HepG2 (cell line): Measurements from ENCODE around the gene SDHD. TPM values are rescaled to one million over a fixed set of nuclear protein-coding genes. Genes with fewer than 3 reads are reported as not detected.

Source experiments
- CENPBD1 ChIP-seq: sonication (generic); formaldehyde crosslinking; IDR thresholded peaks from 2 replicates; pipeline ENCODE4 v1.8.0; 2022; ENCODE audit warnings: missing genetic modification reagents, low read depth, mild to moderate bottlenecking, borderline replicate concordance
- EHMT2 ChIP-seq: fragments of 200-600 bp; sonication (generic); IDR thresholded peaks from 2 replicates; pipeline ENCODE4 v1.7.0; 2017; ENCODE audit warnings: antibody characterized with exemption, low read depth, low read length, borderline replicate concordance
- HOXD1 ChIP-seq: sonication (generic); formaldehyde crosslinking; IDR thresholded peaks from 2 replicates; pipeline ENCODE4 v1.5.0; 2020; ENCODE audit warnings: missing genetic modification reagents
- MEF2D ChIP-seq: sonication (generic); formaldehyde crosslinking; IDR thresholded peaks from 2 replicates; pipeline ENCODE4 v1.5.1; 2020; ENCODE audit warnings: mild to moderate bottlenecking, missing genetic modification reagents
- MTF2 ChIP-seq: sonication (generic); formaldehyde crosslinking; IDR thresholded peaks from 2 replicates; pipeline ENCODE4 v1.5.0; 2020; ENCODE audit warnings: missing genetic modification reagents, borderline replicate concordance
- MYNN ChIP-seq: sonication (generic); formaldehyde crosslinking; IDR thresholded peaks from 2 replicates; pipeline ENCODE4 v1.4.0; 2020; ENCODE audit warnings: mild to moderate bottlenecking, low read depth, missing genetic modification reagents
- PLSCR1 ChIP-seq: sonication (generic); formaldehyde crosslinking; IDR thresholded peaks from 2 replicates; pipeline ENCODE4 v1.5.0; 2020; ENCODE audit warnings: missing genetic modification reagents, mild to moderate bottlenecking, borderline replicate concordance
- PPARG ChIP-seq: conservative IDR thresholded peaks from 2 replicates; pipeline ENCODE4 v1.6.1; 2016; ENCODE audit warnings: missing biosample characterization, missing genetic modification reagents
- PREB ChIP-seq: sonication (generic); formaldehyde crosslinking; IDR thresholded peaks from 2 replicates; pipeline ENCODE4 v1.4.0; 2020; ENCODE audit warnings: missing genetic modification reagents
- TCF7 ChIP-seq: sonication (generic); IDR thresholded peaks from 2 replicates; pipeline ENCODE4 v1.6.1; 2016; ENCODE audit warnings: antibody characterized with exemption, low read depth
- TRIM22 ChIP-seq: fragments of 450-650 bp; IDR thresholded peaks from 2 replicates; pipeline ENCODE4 v1.6.1; 2017
- U2AF2 ChIP-seq: fragments of 200-400 bp; formaldehyde crosslinking; IDR thresholded peaks from 2 replicates; pipeline ENCODE4 v1.6.1; 2017; ENCODE audit warnings: low read depth, mild to moderate bottlenecking, low read length
- ZNF101 ChIP-seq: sonication (generic); formaldehyde crosslinking; IDR thresholded peaks from 2 replicates; pipeline ENCODE4 v1.4.0; 2020; ENCODE audit warnings: mild to moderate bottlenecking, low read depth, missing genetic modification reagents, borderline replicate concordance
- ZNF138 ChIP-seq: sonication (generic); formaldehyde crosslinking; IDR thresholded peaks from 2 replicates; pipeline ENCODE4 v1.5.0; 2020; ENCODE audit warnings: mild to moderate bottlenecking, low read depth, missing genetic modification reagents
- ZNF282 ChIP-seq: fragments of 450-650 bp; IDR thresholded peaks from 2 replicates; pipeline ENCODE4 v1.6.1; 2018; ENCODE audit not compliant: partially characterized antibody
- ZNF30 ChIP-seq: sonication (generic); formaldehyde crosslinking; IDR thresholded peaks from 2 replicates; pipeline ENCODE4 v1.5.0; 2020; ENCODE audit warnings: mild to moderate bottlenecking, missing genetic modification reagents
- ZNF331 ChIP-seq: sonication (generic); formaldehyde crosslinking; IDR thresholded peaks from 2 replicates; pipeline ENCODE4 v1.4.0; 2020; ENCODE audit warnings: missing genetic modification reagents
- ZNF430 ChIP-seq: sonication (generic); formaldehyde crosslinking; IDR thresholded peaks from 2 replicates; pipeline ENCODE4 v1.9.0; 2021; ENCODE audit warnings: mild to moderate bottlenecking, missing genetic modification reagents
- ZNF704 ChIP-seq: sonication (generic); formaldehyde crosslinking; IDR thresholded peaks from 2 replicates; pipeline ENCODE4 v1.8.1; 2023; ENCODE audit warnings: mild to moderate bottlenecking, inconsistent platforms, moderate library complexity, missing genetic modification reagents, borderline replicate concordance
- ZNF713 ChIP-seq: sonication (generic); formaldehyde crosslinking; IDR thresholded peaks from 2 replicates; pipeline ENCODE4 v1.4.0; 2020; ENCODE audit warnings: mild to moderate bottlenecking, missing genetic modification reagents
- ZNF75D ChIP-seq: sonication (generic); formaldehyde crosslinking; IDR thresholded peaks from 2 replicates; pipeline ENCODE4 v1.8.1; 2023; ENCODE audit warnings: missing genetic modification reagents, mild to moderate bottlenecking, borderline replicate concordance
- ZNF768 ChIP-seq: sonication (generic); formaldehyde crosslinking; IDR thresholded peaks from 2 replicates; pipeline ENCODE4 v1.4.0; 2020; ENCODE audit warnings: missing genetic modification reagents
- ZNF800 ChIP-seq: sonication (generic); formaldehyde crosslinking; IDR thresholded peaks from 2 replicates; pipeline ENCODE4 v1.4.0; 2020; ENCODE audit warnings: missing genetic modification reagents
- polyA plus RNA-seq, 8 experiments: library from polyadenylated mRNA; depleted of rRNA in 3 of 8; stranded (reverse) in 7 of 8; unstranded in 1 of 8; fragments of >200 nt; fragmentation: Illumina TruSeq in 4 of 8; extraction: Trizol in 4 of 8; gene quantifications; 2 replicates each; pipeline versions ENCODE4 v1.2.1 to v1.2.3, GENCODE V29; 2011 to 2016; ENCODE audit warnings: low read depth in 4 of 8, missing spikeins in 1 of 8, mixed read lengths in 1 of 8; ENCODE audit not compliant: insufficient read depth in 1 of 8
- total RNA-seq, 5 experiments: library from RNA; depleted of rRNA; stranded (reverse); fragments of >200 nt; fragmentation: Illumina TruSeq; extraction: Trizol; gene quantifications; 2 replicates each; pipeline ENCODE4 v1.2.3, GENCODE V29; 2016; ENCODE audit warnings: low read depth in 1 of 5

Gene SDHD
- total and polyA plus RNA-seq, 2 of the 13 experiments (the other 11 are each of a cell fraction or from before 2014, with no cell fraction given): 117 to 123 TPM

GRCh38 chr11:112086422-112087191 lies at the start of gene SDHD, which contains the start of gene TIMM8B (continued):
- TF ChIP-seq HOXD1 (peak; percentile 58), CENPBD1 (CRISPR knock-in tag) (no peak), TRIM22 (no peak), ZNF30 (CRISPR knock-in tag) (no peak), PREB (no peak), ZNF75D (no peak), TCF7 (no peak), ZNF430 (CRISPR knock-in tag) (no peak; the same call in 1 of the 2 replicates), ZNF138 (CRISPR knock-in tag) (0 out of 2 replicates have a peak, but pooled peaks have one; percentile 14), ZNF713 (CRISPR knock-in tag) (no peak), ZNF331 (CRISPR knock-in tag) (peak; percentile 87), ZNF768 (peak; percentile 58; the same call in 1 of the 2 replicates), ZNF101 (CRISPR knock-in tag) (no peak), ZNF282 (no peak), PPARG (CRISPR knock-in tag) (no peak), U2AF2 (no peak), ZNF800 (no peak), MEF2D (CRISPR knock-in tag) (peak; percentile 77), MYNN (no peak; the same call in 1 of the 2 replicates), EHMT2 (no peak), ZNF704 (CRISPR knock-in tag) (no peak; the same call in 1 of the 2 replicates), PLSCR1 (no peak), MTF2 (CRISPR knock-in tag) (no peak)
